Right atrium auricular region (tissue), 2 donors: ENCODE data around the gene ADGRF5. TPM values are rescaled to one million over a fixed set of nuclear protein-coding genes. Genes with fewer than 3 reads are reported as not detected.

Source experiments
- DNase-seq: peaks from one replicate; pipeline ENCODE4 v3.0.0-alpha.2; 2019; ENCODE audit warnings: low spot score
- H3K27ac ChIP-seq, 2 donors: fragments of 200-600 bp; sonication (generic); 1 replicate in 1 of 2; 2 replicates in 1 of 2; pipeline ENCODE4 v1.5.1; 2016 to 2019
- H3K27me3 ChIP-seq, 2 donors: fragments of 200-600 bp; sonication (generic); one replicate each; pipeline versions ENCODE4 v1.5.1 to v1.6.0; 2017 to 2019
- H3K36me3 ChIP-seq: fragments of 200-600 bp; sonication (generic); one replicate; pipeline ENCODE4 v1.5.1; 2016
- H3K4me1 ChIP-seq, 2 donors: fragments of 200-600 bp; sonication (generic); one replicate each; pipeline versions ENCODE4 v1.5.1 to v1.6.0; 2017 to 2019
- H3K4me3 ChIP-seq, 2 donors: fragments of 200-600 bp; sonication (generic); 1 replicate in 1 of 2; 2 replicates in 1 of 2; pipeline ENCODE4 v1.5.1; 2017 to 2019; ENCODE audit warnings: mild to moderate bottlenecking in 1 of 2, moderate library complexity in 1 of 2
- H3K9me3 ChIP-seq, 2 donors: fragments of 200-600 bp; sonication (generic); one replicate each; pipeline ENCODE4 v1.5.1; 2019
- CTCF ChIP-seq, 2 donors: fragments of 200-600 bp; sonication (generic); IDR thresholded peaks; one replicate each; pipeline ENCODE4 v1.5.1; 2019; ENCODE audit warnings: antibody characterized with exemption in 2 of 2
- total RNA-seq, 2 donors: library from RNA; depleted of rRNA; stranded (reverse); fragments of >200 nt; gene quantifications; one replicate each; pipeline ENCODE4 v1.1.0, GENCODE V29; 2016

Gene ADGRF5
- total RNA-seq, 2 donors from 2014 or later: 38.4 to 59.4 TPM

- Histone ChIP-seq H3K27ac (peak overlapping the region in 1 of 2 donors; percentile 37), H3K4me1 (peaks cover 0 to 24% of the 10 kb centered on the region in 2 donors), H3K36me3 (no peaks in the 10 kb centered on the region), H3K27me3 (no peaks in the 10 kb centered on the region), H3K4me3 (peak overlapping the region; percentile 9 to 16), H3K9me3 (no peaks in the 10 kb centered on the region)
- TF ChIP-seq CTCF (IDR thresholded peaks at IDR 0.05): no peak
- DNase-seq: no peak
Observed at GRCh38 chr6:46953921-46954320, 32.2 kb upstream of the ADGRF5 start.

DNA sequence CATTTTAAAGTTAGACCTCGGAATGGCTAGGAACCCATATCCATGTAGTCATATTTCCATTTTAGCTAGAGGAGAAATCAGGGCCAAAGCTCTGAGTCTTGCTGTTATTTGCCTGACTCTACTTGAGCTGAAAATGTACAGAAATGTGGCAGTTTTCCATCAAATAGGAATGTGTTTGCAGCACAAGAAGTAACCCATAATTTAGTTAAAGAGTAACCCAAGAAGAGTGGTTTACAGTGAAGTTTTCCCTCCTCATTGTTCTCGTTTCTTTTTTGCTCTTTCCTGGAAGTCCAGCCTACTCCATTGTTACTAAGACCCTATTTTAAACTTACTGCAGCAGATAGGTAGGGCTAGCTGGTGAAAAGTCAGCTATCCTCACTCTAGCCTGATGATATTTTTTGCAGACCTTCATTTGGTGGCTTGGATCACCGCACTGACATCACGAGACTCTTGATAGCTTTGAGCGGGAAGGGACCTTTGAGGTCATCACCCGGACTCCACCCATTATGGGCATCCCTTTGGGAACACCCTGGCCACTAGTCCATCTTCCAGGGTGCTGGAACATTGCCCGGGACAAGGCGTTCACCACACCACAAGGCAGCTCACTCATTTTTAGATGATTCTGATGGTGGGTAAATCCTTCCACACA is 28.0 kb upstream of the ADGRF5 start:
- Histone ChIP-seq H3K27ac (peak overlapping the region; percentile 15 to 71), H3K9me3 (no peaks in the 10 kb centered on the region), H3K4me3 (no peak overlapping the region), H3K36me3 (no peaks in the 10 kb centered on the region), H3K4me1 (peaks cover 0 to 28% of the 10 kb centered on the region in 2 donors), H3K27me3 (no peaks in the 10 kb centered on the region)
- DNase-seq: peak; percentile 77
- no peak for TF ChIP-seq CTCF (IDR thresholded peaks at IDR 0.05)

- Histone ChIP-seq H3K27me3 (no peaks in the 10 kb centered on the region), H3K4me1 (peaks cover 0 to 28% of the 10 kb centered on the region in 2 donors), H3K9me3 (no peaks in the 10 kb centered on the region), H3K36me3 (no peaks in the 10 kb centered on the region), H3K4me3 (no peak overlapping the region), H3K27ac (peak overlapping the region; percentile 51 to 71)
- no peak for TF ChIP-seq CTCF (IDR thresholded peaks at IDR 0.05)
- DNase-seq: peak; percentile 61
Observed at GRCh38 chr6:46948699-46949098, 27.0 kb upstream of the ADGRF5 start.

- Histone ChIP-seq H3K36me3 (no peaks in the 10 kb centered on the region), H3K4me1 (peaks cover 0 to 28% of the 10 kb centered on the region in 2 donors), H3K4me3 (no peak overlapping the region), H3K27me3 (no peaks in the 10 kb centered on the region), H3K9me3 (no peaks in the 10 kb centered on the region), H3K27ac (peak overlapping the region; percentile 51 to 71)
- no peak for DNase-seq
- no peak for TF ChIP-seq CTCF (IDR thresholded peaks at IDR 0.05)
Observed at GRCh38 chr6:46947497-46947896, 25.8 kb upstream of the ADGRF5 start.

DNA sequence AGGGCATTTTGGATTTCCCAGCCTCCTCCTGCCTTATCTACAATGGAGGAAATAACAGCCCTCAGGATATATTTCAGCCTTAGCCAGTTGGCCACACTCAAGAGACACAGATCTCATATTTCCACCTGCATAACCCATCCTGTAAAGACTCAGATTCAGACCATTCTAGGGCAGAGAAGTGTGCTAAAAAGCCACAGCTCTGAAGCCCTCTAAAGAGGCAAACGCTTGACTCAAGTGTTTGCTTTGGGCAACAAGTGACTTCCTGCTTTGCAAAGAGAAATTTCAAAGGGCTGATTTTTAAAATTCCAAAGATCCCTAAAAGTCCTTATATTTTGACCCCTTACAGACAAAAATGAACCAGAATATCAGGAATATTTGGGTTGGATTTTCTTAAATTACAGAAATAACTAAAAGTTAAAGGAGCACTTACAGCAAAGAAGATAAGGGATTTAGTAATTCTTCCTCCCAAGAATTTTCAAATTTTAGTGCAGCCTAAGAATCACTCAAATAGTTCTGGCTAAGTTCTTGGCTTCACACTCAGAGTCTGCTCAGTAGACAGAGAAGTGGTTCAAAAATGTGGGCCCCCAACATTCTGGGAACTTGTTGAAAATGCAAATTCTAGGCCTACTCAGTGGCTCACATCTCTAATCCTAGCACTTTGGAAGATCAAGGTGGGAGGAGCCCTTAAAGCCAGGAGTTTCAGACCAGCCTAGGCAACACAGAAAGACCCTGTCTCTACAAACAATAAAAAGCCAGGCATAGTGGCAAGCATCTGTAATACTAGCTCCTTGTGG is 18.9 kb upstream of the ADGRF5 start:
- H3K9me3 ChIP-seq: no peaks in the 10 kb centered on the region
- H3K36me3 ChIP-seq: no peaks in the 10 kb centered on the region
- no peak for DNase-seq
- no peak for TF ChIP-seq CTCF (IDR thresholded peaks at IDR 0.05)
- peaks cover 0 to 9% of the 10 kb centered on the region in 2 donors for H3K4me1 ChIP-seq
- H3K4me3 ChIP-seq: no peak overlapping the region
- H3K27ac ChIP-seq: no peak overlapping the region
- H3K27me3 ChIP-seq: no peaks in the 10 kb centered on the region
